Measurements from ENCODE around the gene BARHL1. TPM values are rescaled to one million over a fixed set of nuclear protein-coding genes. Genes with fewer than 3 reads are reported as not detected.

Gene BARHL1
- polyA plus RNA-seq, 1 experiment, result not detected

DNA sequence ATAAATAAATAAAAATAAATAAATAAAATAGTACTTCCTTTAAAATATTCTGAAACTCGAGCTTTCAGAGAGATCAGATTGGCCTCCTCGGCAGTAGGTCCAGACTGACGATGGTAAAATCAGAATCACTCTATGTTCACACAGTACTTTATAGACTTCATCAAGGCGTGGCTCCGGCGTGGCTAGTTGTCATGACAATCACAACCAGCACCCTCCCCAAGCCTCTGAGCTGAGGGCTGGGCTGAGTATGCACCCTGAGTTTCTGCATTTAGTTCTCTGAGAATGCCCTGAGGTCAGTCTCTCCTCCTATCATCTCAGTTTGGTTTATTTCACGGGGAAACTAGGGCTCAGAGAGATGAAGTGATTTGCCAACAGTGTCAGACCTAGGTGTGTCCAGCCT, 43.3 kb upstream of the BARHL1 start:
- ChIA-PET POLR2A (no interaction called here), CTCF (no interaction called here)
- Histone ChIP-seq H3K4me3 (ENCODE audit: low read depth, low read length) (no peak overlapping the region), H3K27me3 (ENCODE audit: control insufficient read depth, insufficient read depth, low read length) (peaks cover 19% of the 10 kb centered on the region), H3K27ac (ENCODE audit: low read depth, low read length) (no peak overlapping the region), H3K9me3 (ENCODE audit: control insufficient read depth, insufficient read depth, low read length) (peaks cover 6% of the 10 kb centered on the region)
- DNase-seq (ENCODE audit: low read depth, low spot score), result no peak
- TF ChIP-seq CTCF (IDR thresholded peaks at IDR 0.05; ENCODE audit: low read depth, low read length), result no peak

DNA sequence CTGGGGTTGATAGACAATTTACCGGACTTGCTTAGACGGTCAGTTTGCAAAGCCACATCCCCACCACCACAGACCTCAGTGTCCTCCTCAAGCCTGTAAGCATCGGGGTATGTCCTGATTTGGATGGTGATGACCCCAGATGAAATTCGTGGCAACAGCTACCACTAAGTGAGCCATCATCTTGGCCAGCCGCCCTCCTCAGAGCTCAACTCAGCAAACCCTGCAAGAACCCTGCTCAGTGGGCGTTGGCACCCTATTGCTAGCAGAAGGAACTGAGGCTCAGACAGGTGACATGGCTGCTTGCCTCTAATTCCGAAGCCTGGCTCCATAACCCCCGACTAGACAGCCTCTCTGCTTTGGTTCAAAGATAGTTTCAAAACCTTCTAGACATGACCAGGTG, 41.4 kb upstream of the BARHL1 start:
- ChIA-PET CTCF (no interaction called here), POLR2A (no interaction called here)
- no peak for DNase-seq (ENCODE audit: low read depth, low spot score)
- H3K27me3 ChIP-seq (ENCODE audit: control insufficient read depth, insufficient read depth, low read length), result peaks cover 25% of the 10 kb centered on the region
- no peak overlapping the region for H3K27ac ChIP-seq (ENCODE audit: low read depth, low read length)
- H3K4me3 ChIP-seq (ENCODE audit: low read depth, low read length), result no peak overlapping the region
- no peak for TF ChIP-seq CTCF (IDR thresholded peaks at IDR 0.05; ENCODE audit: low read depth, low read length)
- H3K9me3 ChIP-seq (ENCODE audit: control insufficient read depth, insufficient read depth, low read length), result no peaks in the 10 kb centered on the region; the same call in 1 of the 2 replicates

- Histone ChIP-seq H3K27ac (ENCODE audit: low read depth, low read length) (no peak overlapping the region), H3K27me3 (ENCODE audit: control insufficient read depth, insufficient read depth, low read length) (peaks cover 30% of the 10 kb centered on the region), H3K9me3 (ENCODE audit: control insufficient read depth, insufficient read depth, low read length) (no peaks in the 10 kb centered on the region; the same call in 1 of the 2 replicates), H3K4me3 (ENCODE audit: low read depth, low read length) (no peak overlapping the region)
- CTCF ChIA-PET, result no interaction called here
- POLR2A ChIA-PET, result no interaction called here
- TF ChIP-seq CTCF (IDR thresholded peaks at IDR 0.05; ENCODE audit: low read depth, low read length), result no peak
- DNase-seq (ENCODE audit: low read depth, low spot score), result no peak
These were observed 40.3 kb upstream of the BARHL1 start for GRCh38 chr9:132541870-132542830.

DNA sequence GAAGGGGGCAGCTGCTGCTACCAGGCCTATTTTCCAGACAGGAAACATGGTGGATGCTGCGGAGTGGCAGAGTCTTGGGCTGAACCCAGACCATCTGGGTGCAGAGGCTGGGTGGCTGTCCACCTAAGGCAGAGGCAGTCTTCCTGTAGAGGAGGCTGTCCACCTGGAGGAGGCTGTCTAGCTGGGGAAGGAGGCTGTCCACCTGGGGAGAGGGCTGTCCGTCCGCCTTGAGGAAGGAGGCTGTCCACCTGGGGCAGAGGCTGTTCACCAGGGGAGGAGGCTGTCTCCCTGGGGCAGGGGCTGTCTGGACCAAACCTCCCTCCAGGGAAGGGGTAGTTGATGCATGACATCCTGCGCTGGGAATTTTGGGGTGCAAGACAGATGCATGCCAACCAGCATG, 39.2 kb upstream of the BARHL1 start:
- CTCF ChIA-PET, result no interaction called here
- Histone ChIP-seq H3K27me3 (ENCODE audit: control insufficient read depth, insufficient read depth, low read length) (peaks cover 30% of the 10 kb centered on the region), H3K9me3 (ENCODE audit: control insufficient read depth, insufficient read depth, low read length) (no peaks in the 10 kb centered on the region; the same call in 1 of the 2 replicates), H3K4me3 (ENCODE audit: low read depth, low read length) (no peak overlapping the region), H3K27ac (ENCODE audit: low read depth, low read length) (no peak overlapping the region)
- POLR2A ChIA-PET, result no interaction called here
- no peak for DNase-seq (ENCODE audit: low read depth, low spot score)
- no peak for TF ChIP-seq CTCF (IDR thresholded peaks at IDR 0.05; ENCODE audit: low read depth, low read length)

DNA sequence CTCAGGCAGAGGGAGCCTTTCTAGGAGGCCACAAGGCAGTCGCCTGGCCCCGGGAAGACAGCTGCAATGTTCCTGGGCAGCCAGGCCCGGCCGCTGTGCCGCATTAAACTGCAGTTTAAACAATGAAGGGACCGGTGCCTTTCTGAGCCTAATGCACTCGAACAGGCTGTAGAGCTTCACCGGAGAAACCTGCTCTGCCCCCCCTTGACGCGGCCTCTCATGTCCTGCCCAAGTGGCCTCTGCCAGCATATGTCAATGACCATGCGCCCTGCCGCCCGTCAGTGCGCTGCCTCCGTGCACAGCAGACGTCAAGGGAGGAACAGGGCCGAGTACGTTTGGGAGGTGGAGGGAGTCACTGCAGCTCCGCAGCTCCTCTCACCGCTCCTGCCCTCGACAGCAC, 38.4 kb upstream of the BARHL1 start:
- TF ChIP-seq CTCF (IDR thresholded peaks at IDR 0.05; ENCODE audit: low read depth, low read length), result no peak
- peaks cover 30% of the 10 kb centered on the region for H3K27me3 ChIP-seq (ENCODE audit: control insufficient read depth, insufficient read depth, low read length)
- no peak overlapping the region for H3K4me3 ChIP-seq (ENCODE audit: low read depth, low read length)
- ChIA-PET POLR2A (interaction anchor here (0.7 kb wide), 1 partner anchor 25 kb away, joined by 5 read pairs; no protein-coding TSS in a partner anchor), CTCF (no interaction called here)
- no peaks in the 10 kb centered on the region; the same call in 1 of the 2 replicates for H3K9me3 ChIP-seq (ENCODE audit: control insufficient read depth, insufficient read depth, low read length)
- H3K27ac ChIP-seq (ENCODE audit: low read depth, low read length), result no peak overlapping the region
- no peak for DNase-seq (ENCODE audit: low read depth, low spot score)

All from AG04450 (cell line).